ENCODE data around the gene SPRED2. TPM values are rescaled to one million over a fixed set of nuclear protein-coding genes. Genes with fewer than 3 reads are reported as not detected.
"Not testable (repeated sequence)": the region's sequence is repeated elsewhere in the genome, so short reads cannot be mapped to it uniquely, and the experiment has no call there.

SPRED2 gene
- total RNA-seq, 2 experiments from 2014 or later = 6.1 to 8.9 TPM

DNA sequence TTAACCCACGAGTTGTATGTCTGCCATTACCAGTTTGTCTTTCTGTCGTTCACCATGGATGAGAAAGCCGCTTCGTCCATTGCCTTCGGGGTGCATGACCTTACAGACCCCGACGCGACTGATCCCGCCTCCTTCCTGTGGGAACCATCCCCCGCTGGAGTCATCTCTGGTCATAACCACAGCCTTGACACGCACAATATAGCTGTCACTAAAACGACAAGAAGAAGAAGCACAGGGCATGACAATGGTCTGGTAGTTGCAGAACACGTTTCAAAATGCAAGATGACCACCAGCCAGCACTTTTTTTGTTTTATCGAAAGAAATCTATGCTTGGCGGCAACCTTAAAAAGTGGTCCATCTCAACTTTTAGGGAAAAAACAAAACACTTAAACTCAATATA lies 87.7 kb downstream of the SPRED2 start:
- ChIA-PET POLR2A (no interaction called here), CTCF (no interaction called here)
- H3K27me3 Mint-ChIP-seq = no peaks in the 10 kb centered on the region
- DNase-seq = no peak
- intact Hi-C loops (cut with micrococcal nuclease) = no loop called here
- H3K36me3 Mint-ChIP-seq = no peaks in the 10 kb centered on the region
- H3K4me1 Mint-ChIP-seq (ENCODE audit: low read depth) = no peaks in the 10 kb centered on the region
- no peak overlapping the region for H3K27ac Mint-ChIP-seq
- H3K9me3 Mint-ChIP-seq = no peaks in the 10 kb centered on the region
- no peak overlapping the region for H3K4me3 Mint-ChIP-seq

DNA sequence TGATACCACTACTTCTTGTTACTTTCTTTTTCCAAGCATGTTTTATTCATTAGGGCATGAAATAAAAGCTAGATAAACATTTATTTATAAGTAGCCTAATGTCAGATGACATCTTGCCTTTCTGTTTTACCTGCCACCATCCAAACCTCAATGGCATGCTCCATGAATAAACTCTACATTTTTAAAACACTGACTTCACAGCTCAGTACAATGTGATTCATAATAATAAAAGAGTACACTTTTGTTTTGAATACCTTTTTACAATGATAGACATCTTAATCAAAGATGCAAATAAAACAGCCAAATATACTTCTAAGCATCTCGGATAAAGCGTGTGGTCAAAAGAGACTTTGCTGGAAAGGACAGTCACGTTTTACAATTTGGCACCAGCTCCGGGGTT lies 88.2 kb downstream of the SPRED2 start:
- Mint-ChIP-seq H3K27me3 (no peaks in the 10 kb centered on the region), H3K27ac (no peak overlapping the region), H3K4me1 (ENCODE audit: low read depth) (no peaks in the 10 kb centered on the region), H3K4me3 (no peak overlapping the region), H3K36me3 (no peaks in the 10 kb centered on the region), H3K9me3 (no peaks in the 10 kb centered on the region)
- POLR2A ChIA-PET = no interaction called here
- CTCF ChIA-PET = no interaction called here
- no peak for DNase-seq
- intact Hi-C loops (cut with micrococcal nuclease) = no loop called here

DNA sequence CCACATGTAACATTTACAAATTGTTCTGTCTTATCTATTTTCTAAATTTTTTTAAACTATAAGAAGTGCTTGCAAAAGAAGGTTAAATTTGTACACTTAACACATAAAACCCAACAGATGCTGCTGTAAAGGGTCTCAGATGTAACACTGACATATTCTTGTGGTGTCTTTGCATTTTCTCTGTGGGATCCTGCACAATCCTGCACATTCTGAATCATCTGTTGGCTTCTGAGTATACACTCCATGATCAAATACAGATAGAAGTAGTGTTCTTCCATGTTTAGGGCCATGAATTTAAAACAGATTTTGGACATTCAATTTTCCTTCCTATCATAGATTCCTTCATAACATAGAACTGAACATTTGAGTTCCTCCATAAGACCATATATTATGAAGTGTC lies 89.0 kb downstream of the SPRED2 start:
- no peak overlapping the region for H3K4me3 Mint-ChIP-seq
- H3K27ac Mint-ChIP-seq = no peak overlapping the region
- ChIA-PET POLR2A (no interaction called here), CTCF (no interaction called here)
- no peaks in the 10 kb centered on the region for H3K9me3 Mint-ChIP-seq
- intact Hi-C loops (cut with micrococcal nuclease) = no loop called here
- H3K36me3 Mint-ChIP-seq = no peaks in the 10 kb centered on the region
- H3K4me1 Mint-ChIP-seq (ENCODE audit: low read depth) = no peaks in the 10 kb centered on the region
- no peak for DNase-seq
- H3K27me3 Mint-ChIP-seq = no peaks in the 10 kb centered on the region

DNA sequence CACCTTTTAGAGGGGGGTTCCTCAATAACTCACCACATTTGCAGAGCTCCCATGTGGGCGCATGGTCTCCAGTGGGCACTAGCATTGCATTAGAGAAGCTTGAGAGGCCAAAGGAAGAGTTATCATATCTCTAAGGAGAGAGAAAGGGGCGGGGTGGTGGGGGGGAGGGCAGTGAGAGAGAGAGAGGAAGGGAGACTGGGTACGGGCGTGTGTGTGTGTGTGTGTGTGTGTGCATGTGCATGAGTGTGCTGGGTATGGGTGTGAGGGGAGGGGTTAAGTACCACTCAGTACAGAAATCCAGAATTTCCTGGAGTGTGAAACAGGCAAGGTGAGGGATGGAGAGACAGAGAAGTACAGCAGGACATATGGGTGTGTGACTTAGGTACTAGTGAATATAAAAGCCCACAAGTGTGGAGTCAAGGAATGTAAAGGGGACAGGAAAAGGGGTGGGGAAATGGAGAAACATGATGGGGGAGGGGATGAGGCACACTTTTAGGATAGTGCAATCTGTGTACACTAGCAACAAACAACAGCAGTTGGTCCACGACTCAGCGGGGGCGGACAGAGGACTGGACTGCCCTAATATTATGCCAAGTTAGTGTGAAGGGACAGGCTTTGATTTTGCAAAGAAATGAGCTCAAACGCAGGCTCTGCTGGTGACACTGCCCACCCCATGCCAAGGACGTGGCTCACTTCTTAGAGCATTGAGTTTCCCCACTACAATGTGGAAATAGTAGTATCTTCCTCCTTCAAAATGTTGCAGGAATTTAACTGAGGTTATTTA lies 91.3 kb downstream of the SPRED2 start:
- Mint-ChIP-seq H3K9me3 (no peaks in the 10 kb centered on the region), H3K27me3 (no peaks in the 10 kb centered on the region), H3K4me3 (no peak overlapping the region), H3K36me3 (no peaks in the 10 kb centered on the region), H3K27ac (no peak overlapping the region), H3K4me1 (ENCODE audit: low read depth) (no peaks in the 10 kb centered on the region)
- POLR2A ChIA-PET = no interaction called here
- CTCF ChIA-PET = no interaction called here
- intact Hi-C loops (cut with micrococcal nuclease) = no loop called here
- no peak for DNase-seq

DNA sequence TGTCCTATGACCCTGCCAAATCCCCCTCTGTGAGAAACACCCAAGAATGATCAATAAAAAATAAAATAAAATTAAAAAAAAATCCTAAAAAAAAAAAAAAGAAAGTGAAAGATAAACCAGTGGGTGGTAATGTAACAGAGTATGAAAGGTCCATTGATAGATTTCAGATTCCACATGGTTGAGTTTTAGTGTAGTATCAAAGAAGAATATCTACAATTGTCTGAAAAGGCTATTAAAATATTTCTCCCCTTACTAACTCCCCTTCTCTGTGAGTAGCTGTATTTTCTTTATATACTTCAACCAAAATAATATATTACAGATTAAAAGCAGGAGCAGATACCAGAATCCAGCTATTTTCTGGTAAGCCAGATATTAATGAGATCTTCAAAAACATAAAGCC lies 92.8 kb downstream of the SPRED2 start:
- no peak overlapping the region for H3K4me3 Mint-ChIP-seq
- ChIA-PET POLR2A (no interaction called here), CTCF (interaction anchor here (1.0 kb wide), 1 partner anchor 25 kb away, joined by 3 read pairs; no protein-coding TSS in a partner anchor)
- no peaks in the 10 kb centered on the region for H3K4me1 Mint-ChIP-seq (ENCODE audit: low read depth)
- no peak overlapping the region for H3K27ac Mint-ChIP-seq
- intact Hi-C loops (cut with micrococcal nuclease) = no loop called here
- DNase-seq = no peak
- H3K9me3 Mint-ChIP-seq = no peaks in the 10 kb centered on the region
- no peaks in the 10 kb centered on the region for H3K36me3 Mint-ChIP-seq
- H3K27me3 Mint-ChIP-seq = no peaks in the 10 kb centered on the region

DNA sequence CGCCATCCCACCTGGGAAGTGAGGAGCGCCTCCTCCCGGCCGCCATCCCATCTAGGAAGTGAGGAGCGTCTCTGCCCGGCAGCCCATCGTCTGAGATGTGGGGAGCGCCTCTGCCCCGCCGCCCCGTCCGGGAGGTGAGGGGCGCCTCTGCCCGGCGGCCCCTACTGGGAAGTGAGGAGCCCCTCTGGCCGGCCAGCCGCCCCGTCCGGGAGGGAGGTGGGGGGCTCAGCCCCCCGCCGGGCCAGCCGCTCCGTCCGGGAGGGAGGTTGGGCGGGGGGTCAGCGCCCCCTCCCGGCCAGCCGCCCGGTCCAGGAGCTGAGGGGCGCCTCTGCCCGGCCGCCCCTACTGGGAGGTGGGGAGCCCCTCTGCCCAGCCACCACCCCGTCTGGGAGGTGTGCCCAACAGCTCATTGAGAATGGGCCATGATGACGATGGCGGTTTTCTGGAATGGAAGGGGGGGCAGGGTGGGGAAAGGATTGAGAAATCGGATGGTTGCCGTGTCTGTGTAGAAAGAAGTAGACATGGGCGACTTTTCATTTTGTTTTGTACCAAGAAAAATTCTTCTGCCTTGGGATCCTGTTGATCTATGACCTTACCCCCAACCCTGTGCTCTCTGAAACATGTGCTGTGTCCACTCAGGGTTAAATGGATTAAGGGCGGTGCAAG lies 93.4 kb downstream of the SPRED2 start:
- H3K36me3 Mint-ChIP-seq; H3K9me3 Mint-ChIP-seq; POLR2A ChIA-PET; H3K27me3 Mint-ChIP-seq; DNase-seq; H3K4me3 Mint-ChIP-seq; intact Hi-C loops (cut with micrococcal nuclease); H3K27ac Mint-ChIP-seq; H3K4me1 Mint-ChIP-seq (ENCODE audit: low read depth): not testable (repeated sequence)
- CTCF ChIA-PET = interaction anchor here (1.0 kb wide), 1 partner anchor 25 kb away, joined by 3 read pairs; no protein-coding TSS in a partner anchor

DNA sequence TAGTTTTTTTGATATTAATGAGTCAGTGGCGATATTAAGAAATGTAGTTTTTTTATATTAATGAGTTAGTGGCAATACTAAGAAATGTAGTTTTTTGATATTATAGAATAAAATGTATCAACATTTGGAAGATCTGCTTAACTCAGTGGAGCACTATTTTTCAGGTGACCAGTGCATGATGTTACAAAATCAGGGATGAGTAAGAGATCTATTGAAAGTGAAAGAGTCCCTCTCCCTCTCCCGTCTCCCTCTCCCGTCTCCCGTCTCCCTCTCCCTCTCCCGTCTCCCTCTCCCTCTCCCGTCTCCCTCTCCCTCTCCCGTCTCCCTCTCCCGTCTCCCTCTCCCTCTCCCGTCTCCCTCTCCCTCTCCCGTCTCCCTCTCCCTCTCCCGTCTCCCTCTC lies 94.5 kb downstream of the SPRED2 start:
- H3K4me1 Mint-ChIP-seq (ENCODE audit: low read depth); H3K27ac Mint-ChIP-seq; POLR2A ChIA-PET; H3K27me3 Mint-ChIP-seq; intact Hi-C loops (cut with micrococcal nuclease); CTCF ChIA-PET; DNase-seq; H3K4me3 Mint-ChIP-seq; H3K36me3 Mint-ChIP-seq; H3K9me3 Mint-ChIP-seq: not testable (repeated sequence)

DNA sequence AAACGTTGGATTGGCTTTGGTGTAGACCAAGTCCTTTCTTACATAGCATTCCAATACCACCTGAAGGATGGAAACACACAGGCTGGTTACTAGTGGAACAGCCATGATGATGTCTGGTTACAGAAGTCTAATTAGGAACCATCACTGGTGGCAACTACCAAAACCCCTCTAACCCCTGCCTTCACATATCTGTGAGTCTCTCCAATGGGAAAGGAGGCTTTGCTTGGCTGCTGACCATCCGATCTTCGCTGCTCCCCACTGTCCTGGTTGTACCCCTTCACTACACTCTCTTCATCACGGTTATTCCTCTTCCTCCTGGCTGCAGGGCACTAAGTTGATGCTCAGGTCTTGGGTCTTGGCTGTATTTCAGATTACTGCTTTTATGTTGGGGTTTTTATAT lies 97.7 kb downstream of the SPRED2 start:
- H3K4me1 Mint-ChIP-seq (ENCODE audit: low read depth) = no peaks in the 10 kb centered on the region

DNA sequence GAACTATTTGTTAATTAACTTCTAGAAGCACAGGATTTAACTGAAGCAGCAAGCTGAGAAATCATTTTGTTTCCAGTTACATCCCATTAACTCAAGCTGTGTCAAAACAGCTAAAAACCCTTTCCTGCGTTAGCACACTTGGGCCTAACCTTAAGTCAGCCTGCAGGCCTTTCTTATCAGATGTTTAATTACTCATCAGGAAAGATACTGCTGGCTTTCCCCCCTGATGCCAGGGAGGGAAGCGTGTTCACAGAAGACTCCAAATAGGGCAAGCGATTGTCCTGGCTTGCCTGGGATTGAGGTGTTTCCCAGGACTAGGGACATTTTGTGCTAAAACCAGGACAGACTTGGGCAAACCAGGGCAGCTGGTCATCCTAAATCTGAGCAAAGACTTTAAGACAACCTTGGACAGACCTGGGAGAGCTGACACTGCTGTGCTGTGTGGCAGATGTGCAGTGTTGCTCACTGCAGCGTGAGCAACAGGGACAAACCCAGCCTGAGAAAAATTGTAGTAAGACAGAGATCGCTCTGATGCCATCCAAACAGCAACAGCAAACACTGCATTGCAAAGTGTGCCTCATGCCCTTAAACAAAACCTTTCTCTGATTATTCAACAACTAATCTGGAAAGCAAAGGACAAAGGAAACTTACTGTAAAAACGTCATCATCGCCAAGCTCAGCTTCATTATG lies 100.9 kb downstream of the SPRED2 start:
- no peak for DNase-seq
- Mint-ChIP-seq H3K27me3 (no peaks in the 10 kb centered on the region), H3K4me1 (ENCODE audit: low read depth) (no peaks in the 10 kb centered on the region), H3K4me3 (no peak overlapping the region), H3K36me3 (peaks cover 1% of the 10 kb centered on the region), H3K9me3 (no peaks in the 10 kb centered on the region), H3K27ac (no peak overlapping the region)
- intact Hi-C loops (cut with micrococcal nuclease) = no loop called here
- ChIA-PET POLR2A (no interaction called here), CTCF (interaction anchor here (0.8 kb wide), 1 partner anchor 11 kb away, joined by 3 read pairs; no protein-coding TSS in a partner anchor)

More for the DNA sequence above, 97.7 kb downstream of the SPRED2 start:
- Mint-ChIP-seq H3K27me3 (no peaks in the 10 kb centered on the region), H3K9me3 (no peaks in the 10 kb centered on the region), H3K27ac (no peak overlapping the region), H3K4me3 (no peak overlapping the region), H3K36me3 (peaks cover 1% of the 10 kb centered on the region)
- intact Hi-C loops (cut with micrococcal nuclease) = no loop called here
- ChIA-PET CTCF (no interaction called here), POLR2A (no interaction called here)
- DNase-seq = no peak

DNA sequence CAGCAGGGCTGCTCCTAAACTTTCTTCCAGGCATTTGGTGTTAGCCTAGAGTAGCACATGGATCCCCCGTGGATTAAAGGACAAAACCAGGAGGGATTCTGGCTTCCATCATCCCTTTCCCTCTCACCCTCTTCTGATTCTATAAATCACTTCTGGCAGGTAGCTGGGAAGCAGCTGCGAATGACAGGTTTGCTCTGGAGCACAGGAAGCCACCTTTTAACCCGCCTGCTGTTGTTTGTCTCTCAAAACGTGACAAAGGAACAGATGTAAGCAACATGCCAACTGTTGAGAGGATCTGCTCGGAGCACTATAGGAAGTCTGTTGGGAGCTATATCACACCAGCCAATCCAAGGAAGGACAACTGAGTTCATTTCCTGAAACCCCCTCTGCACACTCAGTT lies 102.9 kb downstream of the SPRED2 start:
- intact Hi-C loops (cut with micrococcal nuclease) = no loop called here
- H3K27me3 Mint-ChIP-seq = no peaks in the 10 kb centered on the region
- no peak overlapping the region for H3K27ac Mint-ChIP-seq
- H3K4me1 Mint-ChIP-seq (ENCODE audit: low read depth) = no peaks in the 10 kb centered on the region
- ChIA-PET CTCF (interaction anchor here (2.0 kb wide), 1 partner anchor 9 kb away, joined by 7 read pairs; no protein-coding TSS in a partner anchor), POLR2A (no interaction called here)
- H3K4me3 Mint-ChIP-seq = no peak overlapping the region
- H3K36me3 Mint-ChIP-seq = peaks cover 1% of the 10 kb centered on the region
- no peaks in the 10 kb centered on the region for H3K9me3 Mint-ChIP-seq
- no peak for DNase-seq

DNA sequence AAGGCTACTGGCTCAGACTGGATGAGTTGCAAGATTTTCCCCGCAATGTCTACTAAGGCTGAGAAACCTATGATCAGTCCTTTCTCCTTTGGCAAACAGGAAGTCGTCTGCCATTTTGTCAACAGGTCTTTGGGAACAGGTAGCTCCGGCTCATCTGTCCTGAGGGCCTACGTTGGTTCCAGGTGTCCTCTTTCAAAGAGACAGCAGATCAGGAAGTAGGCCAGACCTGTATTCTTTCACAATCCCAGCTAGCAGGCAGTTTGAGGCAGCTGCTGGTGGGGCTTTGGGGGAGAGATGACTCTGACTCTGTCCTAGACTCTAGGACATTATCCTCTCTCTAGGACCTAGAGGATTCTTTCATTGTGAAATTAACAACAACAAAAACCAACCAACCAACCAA lies 106.1 kb downstream of the SPRED2 start:
- Mint-ChIP-seq H3K9me3 (no peaks in the 10 kb centered on the region), H3K4me1 (ENCODE audit: low read depth) (no peaks in the 10 kb centered on the region), H3K27ac (no peak overlapping the region), H3K4me3 (no peak overlapping the region), H3K27me3 (no peaks in the 10 kb centered on the region), H3K36me3 (no peaks in the 10 kb centered on the region)
- ChIA-PET CTCF (interaction anchor here (0.9 kb wide), 1 partner anchor 57 kb away, joined by 3 read pairs; no protein-coding TSS in a partner anchor), POLR2A (no interaction called here)
- intact Hi-C loops (cut with micrococcal nuclease) = no loop called here
- no peak for DNase-seq

DNA sequence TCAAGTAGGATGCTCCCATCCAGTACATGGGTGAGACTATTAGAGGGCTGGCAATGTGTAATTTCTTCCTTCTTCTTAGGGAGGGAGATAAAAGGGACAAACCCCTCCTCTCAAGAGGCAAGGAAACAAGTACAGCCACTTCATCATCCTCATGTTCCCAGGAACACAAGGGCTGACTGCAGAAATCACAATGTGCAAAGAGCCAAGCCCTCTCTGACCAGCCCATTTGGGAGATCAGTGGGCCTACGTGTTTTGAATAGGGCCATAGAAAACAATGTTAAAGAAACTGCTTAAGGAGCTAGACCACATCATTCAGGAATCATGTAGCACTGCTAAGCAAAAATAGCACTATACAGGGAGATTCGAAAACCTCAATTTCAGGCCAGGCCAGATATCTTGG lies 107.3 kb downstream of the SPRED2 start:
- CTCF ChIA-PET = no interaction called here
- Mint-ChIP-seq H3K27ac (no peak overlapping the region), H3K4me3 (no peak overlapping the region), H3K27me3 (no peaks in the 10 kb centered on the region), H3K4me1 (ENCODE audit: low read depth) (peaks cover 10% of the 10 kb centered on the region), H3K9me3 (no peaks in the 10 kb centered on the region), H3K36me3 (no peaks in the 10 kb centered on the region)
- intact Hi-C loops (cut with micrococcal nuclease) = no loop called here
- POLR2A ChIA-PET = no interaction called here
- DNase-seq = no peak
